Head of caudate nucleus (tissue), 42 donors: Measurements from ENCODE around the gene PLAAT5.
A peak's percentile ranks its signal among the peaks of the same experiment; 100 is the strongest.
"Not testable (repeated sequence)": the region's sequence is repeated elsewhere in the genome, so short reads cannot be mapped to it uniquely, and the experiment has no call there.

ENCODE experiments used
- DNase-seq, 42 donors: peaks; one replicate each; pipeline versions ENCODE4 v3.0.0 to v3.0.0-alpha.2; 2020 to 2021; ENCODE audit warnings: mixed read lengths in 7 of 42
- intact Hi-C: fragments of 100-400 bp; cut with DNase I; formaldehyde crosslinking; loops from one replicate; pipeline ENCODE4 v1.15.0; 2022

The PLAAT5 gene

GRCh38 chr11:63492441-63492840 lies 1.5 kb upstream of the PLAAT5 start:
- DNase-seq, result no peak
- intact Hi-C loops, result loop anchor here (5.0 kb wide), 1 partner anchor 145 kb away; no protein-coding TSS in a partner anchor

- DNase-seq, result no peak
- intact Hi-C loops, result loop anchor here (5.0 kb wide), 1 partner anchor 145 kb away; no protein-coding TSS in a partner anchor
Measured at GRCh38 chr11:63491636-63492372, 837 bp upstream of the PLAAT5 start.

- intact Hi-C loops, result loop anchor here (5.0 kb wide), 1 partner anchor 146 kb away; no protein-coding TSS in a partner anchor
- DNase-seq, result no peak
Measured at GRCh38 chr11:63491240-63491587, 247 bp upstream of the PLAAT5 start.

- intact Hi-C loops, result loop anchor here (5.0 kb wide), 1 partner anchor 147 kb away; no protein-coding TSS in a partner anchor
- DNase-seq, result peak in 4 of 42 donors; percentile 16 to 48 (median 35)
Measured at GRCh38 chr11:63489879-63490278, 1.1 kb downstream of the PLAAT5 start.

GRCh38 chr11:63488789-63489188 lies 2.2 kb downstream of the PLAAT5 start:
- intact Hi-C loops, result no loop called here
- DNase-seq, result no peak

GRCh38 chr11:63485777-63486176 lies 5.2 kb downstream of the PLAAT5 start:
- intact Hi-C loops, result no loop called here

GRCh38 chr11:63480039-63480438 lies 10.9 kb downstream of the PLAAT5 start:
- intact Hi-C loops, result no loop called here
- DNase-seq, result no peak

More at GRCh38 chr11:63485777-63486176, 5.2 kb downstream of the PLAAT5 start:
- no peak for DNase-seq

GRCh38 chr11:63478896-63479295 lies 12.1 kb downstream of the PLAAT5 start:
- intact Hi-C loops, result loop anchor here (5.0 kb wide), 1 partner anchor 158 kb away; no protein-coding TSS in a partner anchor
- peak in 40 of 42 donors; percentile 24 to 88 (median 69) for DNase-seq

- intact Hi-C loops, result loop anchor here (5.0 kb wide), 1 partner anchor 161 kb away; no protein-coding TSS in a partner anchor
- no peak for DNase-seq
Measured at GRCh38 chr11:63476618-63477017, 14.3 kb downstream of the PLAAT5 start.

- intact Hi-C loops, result no loop called here
- no peak for DNase-seq
Measured at GRCh38 chr11:63472372-63472771, 18.6 kb downstream of the PLAAT5 start.

GRCh38 chr11:63470311-63470710 lies 20.7 kb downstream of the PLAAT5 start:
- intact Hi-C loops, result no loop called here
- no peak for DNase-seq

- intact Hi-C loops, result no loop called here
Measured at GRCh38 chr11:63462137-63462536, 28.8 kb downstream of the PLAAT5 start.

GRCh38 chr11:63459586-63459985 lies 31.4 kb downstream of the PLAAT5 start:
- no peak for DNase-seq
- intact Hi-C loops, result no loop called here

More at GRCh38 chr11:63462137-63462536, 28.8 kb downstream of the PLAAT5 start:
- DNase-seq, result no peak

GRCh38 chr11:63448646-63449045 lies 42.3 kb downstream of the PLAAT5 start:
- DNase-seq, result no peak
- intact Hi-C loops, result no loop called here

GRCh38 chr11:63445720-63446119 lies 45.2 kb downstream of the PLAAT5 start:
- intact Hi-C loops, result no loop called here
- DNase-seq, result peak in 26 of 42 donors; percentile 9 to 80 (median 34)

- intact Hi-C loops, result no loop called here
- DNase-seq, result no peak
Measured at GRCh38 chr11:63445118-63445517, 45.8 kb downstream of the PLAAT5 start.

- DNase-seq, result no peak
Measured at GRCh38 chr11:63444160-63444559, 46.8 kb downstream of the PLAAT5 start.

GRCh38 chr11:63443714-63444113 lies 47.3 kb downstream of the PLAAT5 start:
- intact Hi-C loops, result no loop called here
- DNase-seq, result no peak

More at GRCh38 chr11:63444160-63444559, 46.8 kb downstream of the PLAAT5 start:
- intact Hi-C loops, result no loop called here

- intact Hi-C loops, DNase-seq: not testable (repeated sequence)
Measured at GRCh38 chr11:63435831-63436230, 55.1 kb downstream of the PLAAT5 start.

- not testable (repeated sequence) for DNase-seq
Measured at GRCh38 chr11:63435351-63435750, 55.6 kb downstream of the PLAAT5 start.

GRCh38 chr11:63430731-63431130 lies 60.2 kb downstream of the PLAAT5 start:
- intact Hi-C loops, result not testable (repeated sequence)

More at GRCh38 chr11:63435351-63435750, 55.6 kb downstream of the PLAAT5 start:
- intact Hi-C loops, result not testable (repeated sequence)

More at GRCh38 chr11:63430731-63431130, 60.2 kb downstream of the PLAAT5 start:
- DNase-seq, result not testable (repeated sequence)
